SJCRH30 (cell line): Measurements from ENCODE around the gene SLC25A51. TPM values are rescaled to one million over a fixed set of nuclear protein-coding genes. Genes with fewer than 3 reads are reported as not detected.

Source experiments
- total RNA-seq: library from RNA; depleted of rRNA; stranded (reverse); fragments of >200 nt; shearing (Covaris generic); gene quantifications from 2 replicates; pipeline ENCODE4 v1.2.3, GENCODE V29; 2014; rRNA removed

Gene SLC25A51
- total RNA-seq, 1 experiment from 2014 or later: 33.8 TPM

Other genes starting within 250 kb of the SLC25A51 start
- 0.43 and 0.53 TPM in 2 replicates for gene TRMT10B, start 150.3 kb downstream of the SLC25A51 start, total RNA-seq
- gene EXOSC3, start 119.1 kb downstream of the SLC25A51 start, total RNA-seq: 78.4 and 82.2 TPM in 2 replicates
- 11.5 and 15.7 TPM in 2 replicates for gene DCAF10, start 103.3 kb downstream of the SLC25A51 start, total RNA-seq
- 14.7 and 14.9 TPM in 2 replicates for gene SHB, start 165.1 kb upstream of the SLC25A51 start, total RNA-seq